SK-N-MC (cell line): ENCODE data around the gene GASK1A.

Experiments used
- EZH2 ChIP-seq: fragments of 200-600 bp; sonication (generic); IDR thresholded peaks from one replicate; pipeline ENCODE4 v1.6.1; 2017; ENCODE audit warnings: antibody characterized with exemption
- FOXP2 ChIP-seq: optimal IDR thresholded peaks from 2 replicates; pipeline ENCODE3; 2011; ENCODE audit warnings: mild to moderate bottlenecking, moderate library complexity; ENCODE audit not compliant: insufficient read depth; ENCODE audit errors: extremely low read length, control extremely low read depth
- POLR2AphosphoS5 ChIP-seq: IDR thresholded peaks from 2 replicates; pipeline ENCODE4 v1.6.1; 2012; ENCODE audit warnings: mild to moderate bottlenecking, low read depth, low read length, borderline replicate concordance

GRCh38 chr3:42979044-42979972, at the start of gene GASK1A:
- TF ChIP-seq EZH2 (no peak), POLR2AphosphoS5 (no peak), FOXP2 (no peak)
